Trophoblast cell (in vitro differentiated cells and primary cell): ENCODE results near the gene PDE5A.

Experiments
- DNase-seq, 2 donors: peaks; one replicate each; pipeline ENCODE4 v3.0.0-alpha.2; 2016
- H2AFZ ChIP-seq: 2 replicates; pipeline ENCODE4 v1.6.1; 2013; ENCODE audit warnings: low read length, moderate library complexity, mild to moderate bottlenecking; ENCODE audit not compliant: insufficient read depth, poor library complexity
- H2AK5ac ChIP-seq: 2 replicates; pipeline ENCODE4 v1.6.1; 2013; ENCODE audit warnings: mild to moderate bottlenecking, low read length
- H2BK120ac ChIP-seq: 2 replicates; pipeline ENCODE4 v1.6.1; 2013; ENCODE audit warnings: low read length, mild to moderate bottlenecking, moderate library complexity; ENCODE audit not compliant: insufficient read depth, poor library complexity
- H2BK12ac ChIP-seq: 2 replicates; pipeline ENCODE4 v1.6.1; 2013; ENCODE audit warnings: mild to moderate bottlenecking, low read length, moderate library complexity
- H2BK5ac ChIP-seq: 2 replicates; pipeline ENCODE4 v1.6.1; 2013; ENCODE audit warnings: low read length, low read depth, moderate library complexity, mild to moderate bottlenecking; ENCODE audit not compliant: poor library complexity
- H3K14ac ChIP-seq: 2 replicates; pipeline ENCODE4 v1.6.1; 2013; ENCODE audit warnings: mild to moderate bottlenecking, low read length
- H3K18ac ChIP-seq: 2 replicates; pipeline ENCODE4 v1.6.1; 2013; ENCODE audit warnings: mild to moderate bottlenecking, low read length
- H3K23ac ChIP-seq: 2 replicates; pipeline ENCODE4 v1.6.1; 2013; ENCODE audit warnings: low read length
- H3K27ac ChIP-seq: 2 replicates; pipeline ENCODE4 v1.5.1; 2013; ENCODE audit warnings: low read depth, mild to moderate bottlenecking, inconsistent platforms, low read length, moderate library complexity
- H3K27me3 ChIP-seq: 2 replicates; pipeline ENCODE4 v1.6.1; 2013; ENCODE audit warnings: inconsistent platforms, mild to moderate bottlenecking, low read length, moderate library complexity; ENCODE audit not compliant: insufficient read depth
- H3K36me3 ChIP-seq, 2 experiments: 1 replicate in 1 of 2; 2 replicates in 1 of 2; pipeline ENCODE4 v1.6.1; 2013; ENCODE audit warnings: low read length in 2 of 2, mild to moderate bottlenecking in 2 of 2, moderate library complexity in 1 of 2; ENCODE audit not compliant: insufficient read depth in 2 of 2, control insufficient read depth in 1 of 2
- H3K4ac ChIP-seq: 2 replicates; pipeline ENCODE4 v1.6.1; 2013; ENCODE audit warnings: low read depth, mild to moderate bottlenecking, low read length, moderate library complexity
- H3K4me1 ChIP-seq, 2 experiments: 1 replicate in 1 of 2; 2 replicates in 1 of 2; pipeline ENCODE4 v1.6.1; 2013; ENCODE audit warnings: low read length in 2 of 2, mild to moderate bottlenecking in 2 of 2, moderate library complexity in 1 of 2; ENCODE audit not compliant: insufficient read depth in 2 of 2, control insufficient read depth in 1 of 2
- H3K4me2 ChIP-seq: 2 replicates; pipeline ENCODE4 v1.6.1; 2013; ENCODE audit warnings: inconsistent platforms, mild to moderate bottlenecking, low read length, moderate library complexity
- H3K4me3 ChIP-seq: 2 replicates; pipeline ENCODE4 v1.5.1; 2013; ENCODE audit warnings: mild to moderate bottlenecking, low read depth, low read length, inconsistent platforms
- H3K79me1 ChIP-seq: one replicate; pipeline ENCODE4 v1.6.1; 2013; ENCODE audit warnings: low read length
- H3K79me2 ChIP-seq: 2 replicates; pipeline ENCODE4 v1.6.1; 2013; ENCODE audit warnings: low read length, mild to moderate bottlenecking; ENCODE audit not compliant: control insufficient read depth, insufficient read depth, poor library complexity
- H3K9ac ChIP-seq: 2 replicates; pipeline ENCODE4 v1.6.1; 2013; ENCODE audit warnings: mild to moderate bottlenecking, low read length
- H3K9me3 ChIP-seq: 2 replicates; pipeline ENCODE4 v1.6.1; 2013; ENCODE audit warnings: low read depth, mild to moderate bottlenecking, control low read depth, inconsistent platforms, low read length; ENCODE audit not compliant: insufficient read depth
- H4K12ac ChIP-seq: 2 replicates; pipeline ENCODE4 v1.6.1; 2013; ENCODE audit warnings: low read depth, mild to moderate bottlenecking, low read length, moderate library complexity
- H4K8ac ChIP-seq: 2 replicates; pipeline ENCODE4 v1.6.1; 2013; ENCODE audit warnings: low read depth, mild to moderate bottlenecking, low read length, moderate library complexity
- H4K91ac ChIP-seq: one replicate; pipeline ENCODE4 v1.6.1; 2013; ENCODE audit warnings: low read depth, mild to moderate bottlenecking, low read length, moderate library complexity
- WGBS: extraction: QIAGEN DNeasy Blood & Tissue Kit; methylation state at CpG from one replicate; pipeline ENCODE4 v1.1.7; 2013; ENCODE audit warnings: missing lambda C conversion rate; ENCODE audit not compliant: insufficient read length, insufficient coverage; ENCODE audit errors: extremely low coverage; 5-methylcytosine and 5-hydroxymethylcytosine counted together

PDE5A gene

DNA sequence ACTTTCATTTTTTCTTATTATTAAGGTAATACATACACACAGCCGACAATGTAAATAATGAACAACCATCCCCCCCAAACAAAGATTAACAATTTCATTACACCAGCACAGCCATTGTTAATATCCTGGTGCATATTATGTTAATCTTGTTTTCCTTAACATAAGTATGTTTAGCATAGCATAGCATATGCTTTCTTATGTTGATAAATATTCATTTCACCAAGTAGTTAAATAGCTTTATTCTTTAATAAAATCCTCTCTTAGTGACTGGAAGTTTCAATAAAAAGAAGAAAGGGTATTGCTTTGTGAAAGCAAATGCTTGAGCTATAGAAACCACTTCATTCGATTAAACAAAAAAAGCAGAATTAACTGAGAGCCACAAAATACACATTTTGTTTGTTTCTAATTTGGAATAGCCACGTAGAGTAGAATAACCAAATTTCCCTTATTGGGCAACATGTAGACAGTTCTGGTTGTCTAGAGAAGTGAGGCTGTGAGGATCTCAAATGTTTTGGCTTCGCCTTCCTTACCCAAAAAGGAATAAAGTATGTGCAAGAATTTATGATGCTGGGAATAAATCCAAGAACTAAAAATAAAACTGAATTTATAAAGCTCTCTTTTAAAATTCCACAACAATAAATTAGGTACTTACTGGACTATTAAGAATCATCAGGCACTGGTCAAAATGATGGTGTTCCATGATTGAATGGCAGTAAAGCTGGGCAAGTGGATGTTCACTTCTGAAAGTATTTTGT is 118.0 kb downstream of the PDE5A start:
- Histone ChIP-seq H2AK5ac (no peak overlapping the region), H3K4me3 (no peak overlapping the region), H3K4me1 (no peaks in the 10 kb centered on the region), H3K79me1 (no peaks in the 10 kb centered on the region), H4K91ac (no peak overlapping the region), H3K23ac (no peak overlapping the region), H3K79me2 (no peaks in the 10 kb centered on the region), H3K14ac (no peak overlapping the region), H3K36me3 (peaks cover 0 to 2% of the 10 kb centered on the region in 2 experiments), H3K4me2 (no peak overlapping the region), H4K8ac (no peak overlapping the region), H3K27me3 (no peaks in the 10 kb centered on the region), H3K9ac (no peak overlapping the region), H3K27ac (no peak overlapping the region), H2BK5ac (no peak overlapping the region), H3K4ac (no peak overlapping the region), H3K9me3 (no peaks in the 10 kb centered on the region), H2BK120ac (no peak overlapping the region), H2BK12ac (no peak overlapping the region), H2AFZ (no peak overlapping the region), H4K12ac (no peak overlapping the region), H3K18ac (no peak overlapping the region)
- WGBS, result no CpG with 5 or more reads among the region's 4 CpGs
- no peak for DNase-seq

DNA sequence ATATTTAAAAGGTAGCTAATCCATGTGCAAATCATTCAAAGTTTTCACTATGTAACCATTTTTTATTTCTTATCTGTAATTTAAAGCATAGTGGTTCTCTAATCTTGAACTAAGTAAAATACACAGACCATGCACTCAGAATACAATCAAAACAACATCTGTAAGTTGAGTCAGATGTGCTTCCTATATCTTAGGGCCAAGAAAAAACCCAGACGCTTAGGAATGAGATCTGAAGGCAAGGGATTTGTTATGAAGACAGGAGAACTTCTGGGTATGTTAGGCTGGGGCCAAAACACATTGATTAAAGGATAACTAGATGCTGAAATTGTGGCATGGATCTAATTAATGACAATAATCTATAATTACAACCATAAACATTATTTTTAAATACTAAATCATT is 120.3 kb downstream of the PDE5A start:
- DNase-seq, result no peak
- no peaks in the 10 kb centered on the region for H3K79me1 ChIP-seq
- no peak overlapping the region for H3K9ac ChIP-seq
- WGBS, result no CpG with 5 or more reads among the region's 1 CpG
- no peaks in the 10 kb centered on the region for H3K79me2 ChIP-seq
- H3K27me3 ChIP-seq, result no peaks in the 10 kb centered on the region
- no peak overlapping the region for H3K27ac ChIP-seq
- H4K8ac ChIP-seq, result no peak overlapping the region
- no peaks in the 10 kb centered on the region for H3K9me3 ChIP-seq
- no peak overlapping the region for H2AK5ac ChIP-seq
- H3K4me3 ChIP-seq, result no peak overlapping the region
- H3K4ac ChIP-seq, result no peak overlapping the region
- H3K23ac ChIP-seq, result no peak overlapping the region
- no peak overlapping the region for H2BK120ac ChIP-seq
- no peak overlapping the region for H4K91ac ChIP-seq
- no peak overlapping the region for H3K4me2 ChIP-seq
- no peaks in the 10 kb centered on the region for H3K4me1 ChIP-seq
- H3K36me3 ChIP-seq, result no peaks in the 10 kb centered on the region
- no peak overlapping the region for H3K18ac ChIP-seq
- no peak overlapping the region for H2BK12ac ChIP-seq
- H2AFZ ChIP-seq, result no peak overlapping the region
- H3K14ac ChIP-seq, result no peak overlapping the region
- no peak overlapping the region for H4K12ac ChIP-seq
- no peak overlapping the region for H2BK5ac ChIP-seq

DNA sequence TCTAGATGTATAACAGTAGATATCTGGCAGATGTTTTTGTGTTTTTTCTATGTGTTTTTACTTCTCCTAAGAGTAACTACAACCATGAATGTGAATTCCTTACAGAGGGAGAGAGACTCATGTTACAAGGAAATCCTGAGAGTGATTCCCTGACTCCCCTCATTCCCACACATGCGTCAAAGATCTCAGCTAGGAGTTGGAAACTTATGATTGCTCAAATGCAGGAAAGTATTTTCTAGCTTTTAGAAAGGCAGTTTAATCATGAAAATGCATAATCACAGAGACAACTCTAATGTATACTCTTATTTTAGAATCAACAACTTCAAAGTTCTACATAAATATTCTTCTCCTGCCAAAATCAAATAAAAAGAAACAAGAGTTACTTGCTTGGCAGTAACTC is 121.8 kb downstream of the PDE5A start:
- Histone ChIP-seq H3K27ac (no peak overlapping the region), H2AFZ (no peak overlapping the region), H4K12ac (no peak overlapping the region), H3K14ac (no peak overlapping the region), H3K9ac (no peak overlapping the region), H4K8ac (no peak overlapping the region), H3K4me1 (no peaks in the 10 kb centered on the region), H3K79me2 (no peaks in the 10 kb centered on the region), H2BK5ac (no peak overlapping the region), H3K4ac (no peak overlapping the region), H2AK5ac (no peak overlapping the region), H3K18ac (no peak overlapping the region), H2BK120ac (no peak overlapping the region), H3K36me3 (no peaks in the 10 kb centered on the region), H3K9me3 (no peaks in the 10 kb centered on the region), H3K27me3 (no peaks in the 10 kb centered on the region), H3K4me3 (no peak overlapping the region), H3K23ac (no peak overlapping the region), H4K91ac (no peak overlapping the region), H2BK12ac (no peak overlapping the region), H3K79me1 (no peaks in the 10 kb centered on the region), H3K4me2 (no peak overlapping the region)
- no peak for DNase-seq
- no CpG with 5 or more reads among the region's 1 CpG for WGBS

DNA sequence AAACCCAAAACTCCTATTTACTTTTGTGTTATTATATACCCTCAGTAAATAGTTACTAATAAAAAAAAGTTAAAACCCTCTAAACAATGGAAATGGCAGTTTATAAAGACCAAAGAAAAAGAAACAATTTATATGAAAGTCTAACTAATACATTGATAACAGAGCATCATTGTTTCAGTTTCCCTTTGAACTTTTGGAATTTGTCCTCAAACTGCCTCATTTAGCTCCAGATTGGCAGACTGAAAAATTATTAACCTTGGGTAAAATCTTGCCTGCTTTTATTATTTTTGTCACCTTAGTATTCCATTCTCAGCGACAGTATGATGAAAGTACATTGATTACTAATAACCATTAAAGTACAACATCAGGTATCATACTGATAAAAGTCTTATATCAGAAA is 124.0 kb downstream of the PDE5A start:
- Histone ChIP-seq H2BK120ac (no peak overlapping the region), H3K79me2 (no peaks in the 10 kb centered on the region), H3K14ac (no peak overlapping the region), H2BK12ac (no peak overlapping the region), H3K18ac (no peak overlapping the region), H3K79me1 (no peaks in the 10 kb centered on the region), H3K23ac (no peak overlapping the region), H4K8ac (no peak overlapping the region), H3K27ac (no peak overlapping the region), H4K91ac (no peak overlapping the region), H2BK5ac (no peak overlapping the region), H3K9ac (no peak overlapping the region), H4K12ac (no peak overlapping the region), H3K4ac (no peak overlapping the region), H2AFZ (no peak overlapping the region), H2AK5ac (no peak overlapping the region), H3K4me3 (no peak overlapping the region), H3K27me3 (no peaks in the 10 kb centered on the region), H3K9me3 (no peaks in the 10 kb centered on the region), H3K36me3 (peaks cover 3% of the 10 kb centered on the region in 2 experiments), H3K4me1 (no peaks in the 10 kb centered on the region), H3K4me2 (no peak overlapping the region)
- WGBS, result no CpG with 5 or more reads among the region's 1 CpG
- no peak for DNase-seq
